HEK293 (cell line): ENCODE results near the gene NTMT1.
A peak's percentile ranks its signal among the peaks of the same experiment; 100 is the strongest.

Experiments used
- CTCF ChIA-PET: fragments of 350-600 bp; formaldehyde crosslinking; extraction: SDS; loops from one replicate; lab custom pipeline; 2021; ENCODE audit warnings: antibody characterized with exemption; lab: Yijun Ruan, JAX
- POLR2A ChIA-PET: fragments of 300-600 bp; formaldehyde crosslinking; extraction: SDS; loops from one replicate; lab custom pipeline; 2020; ENCODE audit warnings: antibody characterized with exemption, inconsistent platforms; lab: Yijun Ruan, JAX
- H3K27ac ChIP-seq: fragments of 200-500 bp; sonication (Bioruptor generic); 2 replicates; pipeline ENCODE4 v1.5.1; 2014; ENCODE audit warnings: low read depth, low read length, control low read depth, inconsistent platforms; ENCODE audit errors: extremely low read depth
- H3K36me3 ChIP-seq, 2 experiments: fragments of 200-500 bp in 1 of 2; sonication (Bioruptor generic) in 1 of 2; 1 replicate in 1 of 2; 2 replicates in 1 of 2; pipeline ENCODE4 v1.5.1; 2014 to 2017; ENCODE audit warnings: inconsistent platforms in 2 of 2, low read length in 2 of 2; ENCODE audit not compliant: control insufficient read depth in 2 of 2, insufficient read depth in 1 of 2
- H3K4me1 ChIP-seq: fragments of 200-500 bp; sonication (Bioruptor generic); 2 replicates; pipeline ENCODE4 v1.5.1; 2014; ENCODE audit warnings: mild to moderate bottlenecking, low read length, inconsistent platforms; ENCODE audit not compliant: control insufficient read depth, insufficient read depth
- H3K4me3 ChIP-seq: 2 replicates; pipeline ENCODE4 v1.5.1; 2011; ENCODE audit warnings: low read depth, mild to moderate bottlenecking, control low read depth, low read length, moderate library complexity
- H3K9me3 ChIP-seq: fragments of 200-500 bp; sonication (Bioruptor generic); 2 replicates; pipeline ENCODE4 v1.5.1; 2014; ENCODE audit warnings: low read depth, low read length, inconsistent platforms; ENCODE audit not compliant: control insufficient read depth, insufficient read depth
- ATF2 ChIP-seq: fragments of 450-650 bp; formaldehyde crosslinking; IDR thresholded peaks from 2 replicates; pipeline ENCODE4 v1.5.1; 2016; ENCODE audit warnings: missing biosample characterization, missing genetic modification characterization, low read depth
- EGR2 ChIP-seq: fragments of 450-650 bp; formaldehyde crosslinking; IDR thresholded peaks from 2 replicates; pipeline ENCODE4 v1.5.1; 2016; ENCODE audit warnings: low read depth, missing biosample characterization, missing genetic modification characterization
- MEIS1 ChIP-seq: sonication (generic); formaldehyde crosslinking; IDR thresholded peaks from 2 replicates; pipeline ENCODE4 v1.8.1; 2022; ENCODE audit warnings: missing genetic modification reagents, mild to moderate bottlenecking, borderline replicate concordance
- PRDM1 ChIP-seq: fragments of 450-650 bp; formaldehyde crosslinking; IDR thresholded peaks from 2 replicates; pipeline ENCODE4; 2016; ENCODE audit warnings: missing biosample characterization, missing genetic modification characterization
- REPIN1 ChIP-seq: fragments of 450-650 bp; formaldehyde crosslinking; IDR thresholded peaks from 2 replicates; pipeline ENCODE4 v1.5.1; 2017; ENCODE audit warnings: missing biosample characterization, missing genetic modification characterization, low read depth
- SP2 ChIP-seq: fragments of 450-650 bp; formaldehyde crosslinking; IDR thresholded peaks from 2 replicates; pipeline ENCODE4 v1.5.1; 2016; ENCODE audit warnings: missing biosample characterization, missing genetic modification characterization
- SP7 ChIP-seq: fragments of 450-650 bp; formaldehyde crosslinking; IDR thresholded peaks from 2 replicates; pipeline ENCODE4 v1.5.1; 2016; ENCODE audit warnings: missing biosample characterization, missing genetic modification characterization
- ZBTB10 ChIP-seq: fragments of 450-650 bp; formaldehyde crosslinking; IDR thresholded peaks from 2 replicates; pipeline ENCODE4 v1.5.1; 2016; ENCODE audit warnings: missing biosample characterization, missing genetic modification characterization
- ZBTB7A ChIP-seq: fragments of 450-650 bp; formaldehyde crosslinking; IDR thresholded peaks from 2 replicates; pipeline ENCODE4 v1.5.1; 2016; ENCODE audit warnings: low read depth, missing biosample characterization, missing genetic modification characterization
- ZNF140 ChIP-seq: fragments of 450-650 bp; formaldehyde crosslinking; IDR thresholded peaks from 2 replicates; pipeline ENCODE4 v1.5.1; 2016; ENCODE audit warnings: missing biosample characterization, missing genetic modification characterization
- ZNF148 ChIP-seq: fragments of 450-650 bp; formaldehyde crosslinking; IDR thresholded peaks from 2 replicates; pipeline ENCODE4 v1.5.0; 2017; ENCODE audit warnings: missing biosample characterization, missing genetic modification characterization, borderline replicate concordance
- ZNF18 ChIP-seq: fragments of 450-650 bp; formaldehyde crosslinking; IDR thresholded peaks from 2 replicates; pipeline ENCODE4 v1.5.1; 2016; ENCODE audit warnings: missing biosample characterization, missing genetic modification characterization
- ZNF184 ChIP-seq: fragments of 450-650 bp; IDR thresholded peaks from 2 replicates; pipeline ENCODE4 v1.5.1; 2018; ENCODE audit warnings: missing biosample characterization, mild to moderate bottlenecking, missing genetic modification characterization
- ZNF214 ChIP-seq: fragments of 450-650 bp; formaldehyde crosslinking; IDR thresholded peaks from 2 replicates; pipeline ENCODE4 v1.5.1; 2017; ENCODE audit warnings: missing biosample characterization, mild to moderate bottlenecking, missing genetic modification characterization, borderline replicate concordance
- ZNF335 ChIP-seq: fragments of 450-650 bp; formaldehyde crosslinking; conservative IDR thresholded peaks from 2 replicates; pipeline ENCODE4 v1.5.1; 2016; ENCODE audit warnings: missing biosample characterization, missing genetic modification characterization
- ZNF350 ChIP-seq: fragments of 450-650 bp; formaldehyde crosslinking; IDR thresholded peaks from 2 replicates; pipeline ENCODE4 v1.5.0; 2017; ENCODE audit warnings: missing biosample characterization, mild to moderate bottlenecking, missing genetic modification characterization
- ZNF37A ChIP-seq: fragments of 450-650 bp; IDR thresholded peaks from 2 replicates; pipeline ENCODE4 v1.5.1; 2018; ENCODE audit warnings: missing biosample characterization, missing genetic modification characterization
- ZNF391 ChIP-seq: fragments of 450-650 bp; formaldehyde crosslinking; IDR thresholded peaks from 2 replicates; pipeline ENCODE4 v1.5.1; 2016; ENCODE audit warnings: low read depth, missing biosample characterization, missing genetic modification characterization, borderline replicate concordance
- ZNF394 ChIP-seq: fragments of 450-650 bp; formaldehyde crosslinking; IDR thresholded peaks from 2 replicates; pipeline ENCODE4 v1.5.1; 2016; ENCODE audit warnings: missing biosample characterization, missing genetic modification characterization, mild to moderate bottlenecking, moderate library complexity, borderline replicate concordance
- ZNF416 ChIP-seq: fragments of 450-650 bp; formaldehyde crosslinking; IDR thresholded peaks from 2 replicates; pipeline ENCODE4 v1.5.1; 2016; ENCODE audit warnings: missing biosample characterization, missing genetic modification characterization
- ZNF610 ChIP-seq: fragments of 450-650 bp; formaldehyde crosslinking; IDR thresholded peaks from 2 replicates; pipeline ENCODE4 v1.5.1; 2016; ENCODE audit warnings: missing biosample characterization, missing genetic modification characterization, borderline replicate concordance
- ZNF707 ChIP-seq: fragments of 450-650 bp; formaldehyde crosslinking; IDR thresholded peaks from 2 replicates; pipeline ENCODE4 v1.5.1; 2016; ENCODE audit warnings: missing biosample characterization, missing genetic modification characterization
- ZNF76 ChIP-seq: fragments of 450-650 bp; formaldehyde crosslinking; IDR thresholded peaks from 2 replicates; pipeline ENCODE4; 2016; ENCODE audit warnings: low read depth, missing biosample characterization, missing genetic modification characterization, borderline replicate concordance
- ZNF830 ChIP-seq: fragments of 450-650 bp; IDR thresholded peaks from 2 replicates; pipeline ENCODE4 v1.5.0; 2018; ENCODE audit warnings: missing biosample characterization, missing genetic modification characterization, low read depth, mild to moderate bottlenecking, moderate library complexity
- ZNF837 ChIP-seq: fragments of 450-650 bp; formaldehyde crosslinking; IDR thresholded peaks from 2 replicates; pipeline ENCODE4 v1.5.1; 2016; ENCODE audit warnings: missing biosample characterization, missing genetic modification characterization
- ZSCAN4 ChIP-seq: fragments of 450-650 bp; formaldehyde crosslinking; IDR thresholded peaks from 2 replicates; pipeline ENCODE4 v1.5.1; 2017; ENCODE audit warnings: missing biosample characterization, missing genetic modification characterization

The NTMT1 gene

GRCh38 chr9:129639756-129640085, 13.8 kb downstream of the NTMT1 start (continued):
- TF ChIP-seq ZNF394 (no peak), ZNF184 (tag by site-specific recombination) (no peak)
- TF ChIP-seq, all 188 proteins: peak for 0

GRCh38 chr9:129640086-129640870, 14.3 kb downstream of the NTMT1 start:
- peak overlapping the region; percentile 70 for H3K27ac ChIP-seq
- H3K9me3 ChIP-seq = no peaks in the 10 kb centered on the region
- peaks cover 11% of the 10 kb centered on the region for H3K4me1 ChIP-seq
- peaks cover 4 to 43% of the 10 kb centered on the region in 2 experiments; a peak in 2 of 3 replicates for H3K36me3 ChIP-seq
- peak overlapping the region; percentile 79 for H3K4me3 ChIP-seq
- CTCF ChIA-PET = interaction anchor here (0.6 to 3.2 kb wide), 19 partner anchors 8 to 930 kb away, joined by 3 to 28 read pairs (median 8); partner anchors contain the start of gene C9orf50
- POLR2A ChIA-PET = interaction anchor here (0.5 to 5.5 kb wide), 11 partner anchors 10 to 552 kb away, joined by 3 to 57 read pairs (median 3); partner anchors contain the start of genes IER5L and NTMT1
- TF ChIP-seq ZNF18 (tag by site-specific recombination) (peak; percentile 88), MEIS1 (CRISPR knock-in tag) (no peak), ZBTB10 (tag by site-specific recombination) (no peak; the same call in 1 of the 2 replicates), PRDM1 (peak; percentile 76), ZNF140 (tag by site-specific recombination) (no peak), ZNF335 (peak; percentile 41), ZNF76 (peak; percentile 45; the same call in 1 of the 2 replicates), ZNF837 (tag by site-specific recombination) (no peak), ZNF214 (tag by site-specific recombination) (no peak), ZNF350 (no peak), SP7 (tag by site-specific recombination) (peak; percentile 91), ZNF391 (tag by site-specific recombination) (peak; percentile 61; the same call in 1 of the 2 replicates), REPIN1 (no peak), ZNF416 (no peak), ZNF148 (no peak), ZBTB7A (tag by site-specific recombination) (no peak; the same call in 1 of the 2 replicates), ZNF610 (tag by site-specific recombination) (peak; percentile 41; the same call in 1 of the 2 replicates), ZNF830 (tag by site-specific recombination) (no peak), SP2 (tag by site-specific recombination) (peak; percentile 91), ZSCAN4 (no peak), EGR2 (peak; percentile 62), ZNF707 (no peak), ZNF37A (tag by site-specific recombination) (peak; percentile 62; the same call in 1 of the 2 replicates), ATF2 (tag by site-specific recombination) (no peak)
